Testis (tissue), 2 donors: Measurements from ENCODE around the gene PLSCR2.

Experiments used
- CTCF ChIP-seq, 3 experiments: fragments of 450-650 bp in 2 of 3; fragments of 200-600 bp in 1 of 3; sonication (generic) in 1 of 3; IDR thresholded peaks; one replicate each; pipeline ENCODE4 v1.5.1; 2016 to 2019; ENCODE audit warnings: antibody characterized with exemption in 3 of 3, mild to moderate bottlenecking in 2 of 3, moderate library complexity in 1 of 3
- POLR2A ChIP-seq: fragments of 450-650 bp; IDR thresholded peaks from one replicate; pipeline ENCODE4 v1.6.1; 2017; ENCODE audit warnings: antibody characterized with exemption, mild to moderate bottlenecking, moderate library complexity

DNA sequence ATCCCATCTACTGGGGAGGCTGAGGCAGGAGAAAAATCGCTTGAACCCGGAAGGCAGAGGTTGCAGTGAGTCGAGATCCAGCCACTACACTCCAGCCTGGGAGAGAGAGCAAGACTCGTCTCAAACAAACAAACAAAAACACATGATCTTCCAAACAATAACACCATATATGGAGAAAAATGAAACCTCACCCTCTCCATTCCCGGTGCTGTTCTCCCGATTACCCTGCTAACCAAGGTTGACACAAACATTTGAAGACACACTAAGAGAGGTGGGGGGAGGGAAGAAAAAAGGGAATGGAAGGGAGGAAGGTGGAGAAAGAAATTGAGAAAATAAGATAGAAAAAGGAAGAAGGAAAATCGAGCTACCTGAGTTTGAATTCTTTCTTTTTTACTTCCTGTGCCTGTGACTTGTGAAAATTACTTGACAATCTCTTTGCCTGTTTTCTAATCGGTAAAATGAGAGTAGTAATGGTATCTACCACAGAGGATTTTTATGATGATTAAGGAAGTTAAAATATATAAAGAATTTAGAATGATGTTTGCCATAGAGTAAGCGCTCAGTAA, 1.1 kb upstream of the PLSCR2 start:
- TF ChIP-seq CTCF (IDR thresholded peaks at IDR 0.05) (no peak), POLR2A (no peak)
